K562 (cell line): ENCODE data around the gene GLP2R. TPM values are rescaled to one million over a fixed set of nuclear protein-coding genes. Genes with fewer than 3 reads are reported as not detected.

ENCODE experiments used
- ATAC-seq: fragments of 200-7000 bp; cut with Tn5 transposase; 3 replicates; pipeline ENCODE4 v1.9.1; 2020; ENCODE audit warnings: moderate library complexity
- BruUV-seq: library from RNA; stranded (reverse); fragments of 400-500 nt; replicated peaks from 2 replicates; lab custom pipeline; 2021; lab: Mats Ljungman, UMichigan
- CTCF ChIA-PET: fragments of 300-600 bp; formaldehyde crosslinking; extraction: SDS; loops from one replicate; lab custom pipeline; 2021; ENCODE audit warnings: low intra/inter-chr PET ratio; lab: Yijun Ruan, JAX
- POLR2A ChIA-PET: fragments of 300-600, 350-650 bp; sonication (Branson Sonifier 250); formaldehyde crosslinking; extraction: SDS; loops from one replicate; lab custom pipeline; 2021; ENCODE audit warnings: antibody characterized with exemption, inconsistent platforms; lab: Yijun Ruan, JAX
- DNase-seq, 4 experiments: peaks; one replicate each; pipeline versions ENCODE4 v3.0.0 to v3.0.0-alpha.2; 2011 to 2018; ENCODE audit warnings: low spot score in 3 of 4, mixed read lengths in 3 of 4; ENCODE audit errors: extremely low read depth in 1 of 4
- FAIRE-seq: peaks from 2 replicates; lab custom pipeline; 2011; peaks lifted over from hg19 to GRCh38; lab: Jason Lieb, UNC
- H2AFZ ChIP-seq: 2 replicates; pipeline ENCODE4 v1.6.0; 2011; ENCODE audit warnings: low read depth, low read length, control low read depth, inconsistent platforms
- H3K27ac ChIP-seq: fragments of 200-600 bp; 3 replicates; pipeline ENCODE4 v1.8.0; 2011; ENCODE audit warnings: low read depth, mild to moderate bottlenecking, control low read depth, inconsistent platforms, low read length, moderate library complexity, mixed read lengths; ENCODE audit errors: extremely low read depth
- H3K27me3 ChIP-seq, 2 experiments: fragments of 300-600 bp in 1 of 2; 2 replicates in 1 of 2; 3 replicates in 1 of 2; pipeline versions ENCODE4 v1.6.0 to v1.8.0; 2011; ENCODE audit warnings: inconsistent platforms in 2 of 2, low read length in 2 of 2, mild to moderate bottlenecking in 1 of 2, mixed read lengths in 1 of 2, moderate library complexity in 1 of 2; ENCODE audit not compliant: control insufficient read depth in 2 of 2, insufficient read depth in 2 of 2
- H3K36me3 ChIP-seq: fragments of 300-600 bp; 3 replicates; pipeline ENCODE4 v1.8.0; 2011; ENCODE audit warnings: mild to moderate bottlenecking, low read length, inconsistent platforms; ENCODE audit not compliant: control insufficient read depth, insufficient read depth
- H3K4me1 ChIP-seq, 2 experiments: fragments of 200-600 bp in 1 of 2; replicated peaks in 1 of 2; 2 replicates in 1 of 2; 3 replicates in 1 of 2; pipeline versions ENCODE4 v1.5.1 to v1.8.0; 2011; ENCODE audit warnings: inconsistent platforms in 2 of 2, low read length in 2 of 2, mild to moderate bottlenecking in 1 of 2, mixed read lengths in 1 of 2, moderate library complexity in 1 of 2; ENCODE audit not compliant: control insufficient read depth in 2 of 2, insufficient read depth in 2 of 2
- H3K4me2 ChIP-seq: 2 replicates; pipeline ENCODE4 v1.6.1; 2011; ENCODE audit warnings: low read length, control low read depth, inconsistent platforms, mixed read lengths; ENCODE audit not compliant: insufficient read depth
- H3K4me3 ChIP-seq: fragments of 200-600 bp; sonication (generic), shearing (Covaris generic); 2 replicates; pipeline ENCODE4 v1.5.1; 2016; ENCODE audit warnings: control low read depth, inconsistent platforms
- H3K79me2 ChIP-seq: fragments of 200-600 bp; 3 replicates; pipeline ENCODE4 v1.8.0; 2011; ENCODE audit warnings: low read length, inconsistent platforms; ENCODE audit not compliant: control insufficient read depth, insufficient read depth
- H3K9ac ChIP-seq, 2 experiments: 2 replicates each; pipeline versions ENCODE4 v1.6.0 to v1.6.1; 2011; ENCODE audit warnings: low read depth in 2 of 2, low read length in 2 of 2, control low read depth in 1 of 2, inconsistent platforms in 1 of 2, mild to moderate bottlenecking in 1 of 2, mixed read lengths in 1 of 2; ENCODE audit not compliant: insufficient read depth in 1 of 2
- H3K9me1 ChIP-seq: one replicate; pipeline ENCODE4 v1.6.0; 2011; ENCODE audit warnings: inconsistent platforms, mild to moderate bottlenecking, low read length, moderate library complexity; ENCODE audit not compliant: control insufficient read depth, insufficient read depth
- H3K9me3 ChIP-seq: replicated peaks from 2 replicates; pipeline ENCODE4 v1.5.1; 2011; ENCODE audit warnings: low read depth, low read length, inconsistent platforms; ENCODE audit not compliant: control insufficient read depth, insufficient read depth
- H4K20me1 ChIP-seq: replicated peaks from 2 replicates; pipeline ENCODE4 v1.6.1; 2011; ENCODE audit warnings: low read length, inconsistent platforms, mixed read lengths; ENCODE audit not compliant: control insufficient read depth, insufficient read depth
- BRD9 ChIP-seq: fragments of 450-650 bp; IDR thresholded peaks from 2 replicates; pipeline ENCODE4 v1.6.1; 2018; ENCODE audit warnings: low read depth; ENCODE audit not compliant: partially characterized antibody
- COPS2 ChIP-seq: fragments of 450-650 bp; conservative IDR thresholded peaks from 2 replicates; pipeline ENCODE4 v1.6.1; 2016; ENCODE audit warnings: mild to moderate bottlenecking, moderate library complexity
- CREM ChIP-seq: IDR thresholded peaks from 2 replicates; pipeline ENCODE4 v1.6.1; 2014; ENCODE audit warnings: antibody characterized with exemption, low read depth
- EP300 ChIP-seq: IDR thresholded peaks from 2 replicates; pipeline ENCODE4 v1.6.1; 2012; ENCODE audit warnings: low read length, improper control_type of control experiment
- EP400 ChIP-seq: fragments of 450-650 bp; IDR thresholded peaks from 2 replicates; pipeline ENCODE4 v1.6.1; 2017; ENCODE audit warnings: antibody characterized with exemption, mild to moderate bottlenecking, moderate library complexity
- GABPB1 ChIP-seq: sonication (generic); formaldehyde crosslinking; IDR thresholded peaks from 2 replicates; pipeline ENCODE4 v1.8.0; 2022; ENCODE audit warnings: mild to moderate bottlenecking, missing genetic modification reagents
- LEF1 ChIP-seq: fragments of 450-650 bp; IDR thresholded peaks from 2 replicates; pipeline ENCODE4 v1.6.1; 2016; ENCODE audit warnings: mild to moderate bottlenecking
- NR3C1 ChIP-seq: sonication (generic); formaldehyde crosslinking; IDR thresholded peaks from 2 replicates; pipeline ENCODE4 v1.8.1; 2022; ENCODE audit warnings: missing genetic modification reagents
- RAD21 ChIP-seq, 2 experiments: fragments of 250-450 bp in 1 of 2; fragments of 450-650 bp in 1 of 2; sonication (Bioruptor Pico) in 1 of 2; formaldehyde crosslinking in 1 of 2; IDR thresholded peaks in 1 of 2; conservative IDR thresholded peaks in 1 of 2; 2 replicates each; pipeline versions ENCODE4 v1.4.0 to v1.8.0; 2020 to 2022; ENCODE audit warnings: mild to moderate bottlenecking in 2 of 2, moderate library complexity in 1 of 2
- RFX5 ChIP-seq: IDR thresholded peaks from 2 replicates; pipeline ENCODE4 v1.6.1; 2011; ENCODE audit warnings: low read depth, mild to moderate bottlenecking, improper control_type of control experiment, low read length
- U2AF1 ChIP-seq: fragments of 200-400 bp; formaldehyde crosslinking; optimal IDR thresholded peaks from 2 replicates; pipeline ENCODE3; 2017; ENCODE audit warnings: mild to moderate bottlenecking, low read depth, low read length, moderate library complexity
- ZBTB17 ChIP-seq: fragments of 450-650 bp; formaldehyde crosslinking; IDR thresholded peaks from 2 replicates; pipeline ENCODE4 v1.4.0; 2020; ENCODE audit warnings: mild to moderate bottlenecking
- ZNF121 ChIP-seq: sonication (generic); formaldehyde crosslinking; conservative IDR thresholded peaks from 2 replicates; pipeline ENCODE4 v1.8.0; 2022; ENCODE audit warnings: missing genetic modification reagents
- WGBS: fragments of 100-300 bp; shearing (Covaris generic); methylation state at CpG from one replicate; pipeline ENCODE4 v1.1.6; 2016; ENCODE audit warnings: low coverage, mixed read lengths; ENCODE audit not compliant: insufficient coverage; ENCODE audit errors: missing lambda C conversion rate; 5-methylcytosine and 5-hydroxymethylcytosine counted together
- in situ Hi-C: fragments of 300-500 bp; cut with MboI; formaldehyde crosslinking; loops from 4 replicates; pipeline ENCODE4 v1.15.0; 2018; ENCODE audit warnings: inconsistent platforms, mixed read lengths
- intact Hi-C: fragments of 100-400 bp; cut with micrococcal nuclease; formaldehyde crosslinking; loops from 2 replicates; pipeline ENCODE4 v1.14.2; 2022
- polyA plus RNA-seq, 8 experiments: library from polyadenylated mRNA; depleted of rRNA in 4 of 8; stranded (reverse) in 5 of 8; unstranded in 3 of 8; fragments of >200 nt; fragmentation: Nextera tagmentation in 2 of 8; fragmentation: Illumina TruSeq in 1 of 8; extraction: Ambion mirVana in 2 of 8; extraction: Trizol in 1 of 8; gene quantifications; 2 replicates each; pipeline versions ENCODE4 v1.2.1 to v1.2.3, GENCODE V29; 2011 to 2014; ENCODE audit warnings: inconsistent platforms in 1 of 8, missing spikeins in 1 of 8
- total RNA-seq, 7 experiments: library from RNA; depleted of rRNA in 6 of 7; stranded (reverse); fragments of >200 nt in 6 of 7; fragmentation: Illumina TruSeq in 2 of 7; extraction: Trizol in 2 of 7; gene quantifications; 2 replicates each; pipeline versions ENCODE4 v1.2.1 to v1.2.3, GENCODE V29; 2011 to 2021; ENCODE audit warnings: low replicate concordance in 1 of 7
- TF ChIP-seq, protein P1 (sequence below): sonication (generic); formaldehyde crosslinking; IDR thresholded peaks from 2 replicates; pipeline ENCODE4 v1.9.0; 2022; ENCODE audit warnings: mild to moderate bottlenecking, missing genetic modification reagents
- TF ChIP-seq, protein P2 (sequence below): fragments of 450-650 bp; IDR thresholded peaks from 2 replicates; pipeline ENCODE4 v1.6.1; 2016
- TF ChIP-seq, protein P3 (sequence below), 2 experiments: fragments of 450-650 bp; conservative IDR thresholded peaks; 2 replicates each; pipeline ENCODE4 v1.6.1; 2017; ENCODE audit warnings: mild to moderate bottlenecking in 2 of 2, moderate library complexity in 2 of 2

Gene GLP2R
- total and polyA plus RNA-seq, 9 of the 15 experiments (the other 6 are each of a cell fraction or from before 2014, with no cell fraction given) = not detected

DNA sequence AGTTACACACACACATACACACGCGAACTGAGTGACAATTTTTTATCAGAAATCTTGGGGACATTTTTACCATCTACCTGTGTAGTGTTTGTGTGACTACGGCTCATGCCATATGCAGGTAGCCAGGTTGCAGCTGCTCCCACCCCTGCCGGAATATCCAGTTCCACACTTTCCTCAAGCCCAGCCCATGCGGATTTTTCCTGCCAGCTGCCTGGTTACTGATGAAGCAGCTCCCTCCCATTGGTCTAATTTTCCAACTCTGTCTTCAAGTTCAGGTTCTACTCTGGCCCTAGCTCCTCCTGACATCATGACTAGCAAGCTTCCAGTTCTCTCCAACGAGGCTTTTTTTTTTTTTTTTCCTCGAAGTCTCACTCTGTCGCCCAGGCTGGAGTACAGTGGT lies 8.6 kb upstream of the GLP2R start:
- POLR2A ChIA-PET = no interaction called here
- H3K4me3 ChIP-seq = no peak overlapping the region
- no peaks in the 10 kb centered on the region for H3K4me1 ChIP-seq
- CTCF ChIA-PET = no interaction called here
- no TSS peak for BruUV-seq
- intact Hi-C loops = no loop called here
- in situ Hi-C loops = no loop called here
- H2AFZ ChIP-seq = no peak overlapping the region
- DNase-seq = no peak
- H3K27me3 ChIP-seq = peaks cover 0 to 4% of the 10 kb centered on the region in 2 experiments; a peak in 1 of 5 replicates
- H3K36me3 ChIP-seq = no peaks in the 10 kb centered on the region
- no peaks in the 10 kb centered on the region for H4K20me1 ChIP-seq
- no peak overlapping the region for H3K9ac ChIP-seq
- no peak for ATAC-seq
- no peaks in the 10 kb centered on the region for H3K79me2 ChIP-seq
- no peak overlapping the region for H3K27ac ChIP-seq
- no peak overlapping the region for H3K4me2 ChIP-seq
- TF ChIP-seq COPS2 = no peak
- TF ChIP-seq ZNF121 (CRISPR knock-in tag) = no peak
- TF ChIP-seq RFX5 = peak; percentile 94
- peak; percentile 36; the same call in 1 of the 2 replicates for TF ChIP-seq CREM
- WGBS = 3% methylated on average over 5 of the region's 8 CpGs
- H3K9me1 ChIP-seq = no peaks in the 10 kb centered on the region
- H3K9me3 ChIP-seq = no peaks in the 10 kb centered on the region
- FAIRE-seq = no peak

GRCh38 chr17:9818760-9819159 lies 7.0 kb upstream of the GLP2R start:
- Histone ChIP-seq H3K27ac (no peak overlapping the region), H4K20me1 (no peaks in the 10 kb centered on the region), H2AFZ (no peak overlapping the region), H3K27me3 (peaks cover 0 to 4% of the 10 kb centered on the region in 2 experiments; a peak in 1 of 5 replicates), H3K79me2 (no peaks in the 10 kb centered on the region), H3K9me3 (no peaks in the 10 kb centered on the region), H3K4me1 (no peaks in the 10 kb centered on the region), H3K9ac (no peak overlapping the region), H3K4me3 (no peak overlapping the region), H3K4me2 (no peak overlapping the region), H3K9me1 (no peaks in the 10 kb centered on the region), H3K36me3 (no peaks in the 10 kb centered on the region)
- ChIA-PET POLR2A (no interaction called here), CTCF (interaction anchor here (0.6 kb wide), 1 partner anchor 136 kb away, joined by 3 read pairs; no protein-coding TSS in a partner anchor)
- DNase-seq (no peak), FAIRE-seq (no peak), ATAC-seq (no peak)
- intact Hi-C loops (no loop called here), in situ Hi-C loops (no loop called here)
- BruUV-seq = no TSS peak
- WGBS = 0% methylated on average over 4 of the region's 4 CpGs
- TF ChIP-seq U2AF1 (no peak), EP400 (no peak), LEF1 (no peak), BRD9 (no peak), GABPB1 (no peak), ZBTB17 (CRISPR knock-in tag) (no peak), EP300 (no peak), NR3C1 (no peak), RAD21 (CRISPR knock-in tag; conservative IDR thresholded peaks at IDR 0.05 in 1 of 2, IDR thresholded peaks at IDR 0.05 in 1 of 2) (no peak)
- TF ChIP-seq, protein P1, sequence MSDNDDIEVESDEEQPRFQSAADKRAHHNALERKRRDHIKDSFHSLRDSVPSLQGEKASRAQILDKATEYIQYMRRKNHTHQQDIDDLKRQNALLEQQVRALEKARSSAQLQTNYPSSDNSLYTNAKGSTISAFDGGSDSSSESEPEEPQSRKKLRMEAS (CRISPR knock-in tag) = no peak
- TF ChIP-seq, protein P2, sequence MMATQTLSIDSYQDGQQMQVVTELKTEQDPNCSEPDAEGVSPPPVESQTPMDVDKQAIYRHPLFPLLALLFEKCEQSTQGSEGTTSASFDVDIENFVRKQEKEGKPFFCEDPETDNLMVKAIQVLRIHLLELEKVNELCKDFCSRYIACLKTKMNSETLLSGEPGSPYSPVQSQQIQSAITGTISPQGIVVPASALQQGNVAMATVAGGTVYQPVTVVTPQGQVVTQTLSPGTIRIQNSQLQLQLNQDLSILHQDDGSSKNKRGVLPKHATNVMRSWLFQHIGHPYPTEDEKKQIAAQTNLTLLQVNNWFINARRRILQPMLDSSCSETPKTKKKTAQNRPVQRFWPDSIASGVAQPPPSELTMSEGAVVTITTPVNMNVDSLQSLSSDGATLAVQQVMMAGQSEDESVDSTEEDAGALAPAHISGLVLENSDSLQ = no peak
- TF ChIP-seq, protein P3, sequence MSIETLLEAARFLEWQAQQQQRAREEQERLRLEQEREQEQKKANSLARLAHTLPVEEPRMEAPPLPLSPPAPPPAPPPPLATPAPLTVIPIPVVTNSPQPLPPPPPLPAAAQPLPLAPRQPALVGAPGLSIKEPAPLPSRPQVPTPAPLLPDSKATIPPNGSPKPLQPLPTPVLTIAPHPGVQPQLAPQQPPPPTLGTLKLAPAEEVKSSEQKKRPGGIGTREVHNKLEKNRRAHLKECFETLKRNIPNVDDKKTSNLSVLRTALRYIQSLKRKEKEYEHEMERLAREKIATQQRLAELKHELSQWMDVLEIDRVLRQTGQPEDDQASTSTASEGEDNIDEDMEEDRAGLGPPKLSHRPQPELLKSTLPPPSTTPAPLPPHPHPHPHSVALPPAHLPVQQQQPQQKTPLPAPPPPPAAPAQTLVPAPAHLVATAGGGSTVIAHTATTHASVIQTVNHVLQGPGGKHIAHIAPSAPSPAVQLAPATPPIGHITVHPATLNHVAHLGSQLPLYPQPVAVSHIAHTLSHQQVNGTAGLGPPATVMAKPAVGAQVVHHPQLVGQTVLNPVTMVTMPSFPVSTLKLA (conservative IDR thresholded peaks at IDR 0.05) = no peak
